HG03095 (cell line): ENCODE results near the gene ARID5B.
A peak's percentile ranks its signal among the peaks of the same experiment; 100 is the strongest.

Experiments used
- ATAC-seq: cut with Tn5 transposase; IDR thresholded peaks from one replicate; pipeline ENCODE4 v1.9.1; 2021; ENCODE audit warnings: moderate library complexity; ENCODE audit not compliant: unreplicated experiment

The ARID5B gene

GRCh38 chr10:61904733-61905725, 3.5 kb downstream of the ARID5B start:
- ATAC-seq: peak; percentile 43

- no peak for ATAC-seq
Measured at GRCh38 chr10:61905837-61906561, 4.5 kb downstream of the ARID5B start.

- ATAC-seq: no peak
Measured at GRCh38 chr10:61906562-61906901, 5.0 kb downstream of the ARID5B start.

DNA sequence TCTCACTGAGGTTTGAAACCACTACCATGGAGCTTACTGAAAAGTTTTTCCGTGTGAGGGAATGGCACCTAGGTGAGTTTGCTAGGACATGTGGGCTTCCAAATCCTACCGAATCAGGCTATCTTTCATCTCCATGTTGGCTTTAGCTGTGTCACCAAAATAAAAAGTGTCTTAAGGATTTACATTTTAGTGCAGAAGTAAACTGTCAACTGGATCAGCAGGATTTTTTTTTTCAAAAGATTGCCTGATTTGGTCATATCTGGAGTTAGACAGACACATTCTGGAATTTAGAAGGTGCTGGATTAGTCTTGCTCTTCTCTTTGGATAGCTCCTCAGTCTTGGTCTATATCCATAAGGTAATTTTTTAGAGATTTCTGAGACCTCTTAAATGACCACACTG, 5.5 kb downstream of the ARID5B start:
- ATAC-seq: no peak

DNA sequence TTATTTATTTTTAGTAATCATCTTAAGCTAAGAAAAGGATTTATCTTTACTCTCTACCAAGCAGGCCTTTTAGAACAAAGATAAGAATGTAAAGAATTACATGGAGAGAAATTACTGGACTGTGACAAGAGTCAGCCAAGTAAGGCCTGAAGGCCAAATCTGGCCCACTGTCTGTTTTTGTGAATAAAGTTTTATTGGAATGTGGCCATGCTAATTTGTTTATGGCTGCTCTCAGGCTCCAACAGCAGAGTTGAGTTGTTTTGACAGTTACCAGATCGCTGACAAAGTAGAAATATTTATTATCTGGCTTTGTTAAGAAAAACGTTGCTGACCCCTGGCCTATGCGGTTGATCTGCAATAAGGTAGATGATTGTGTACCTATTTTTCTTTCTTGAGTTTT, 6.1 kb downstream of the ARID5B start:
- ATAC-seq: no peak

DNA sequence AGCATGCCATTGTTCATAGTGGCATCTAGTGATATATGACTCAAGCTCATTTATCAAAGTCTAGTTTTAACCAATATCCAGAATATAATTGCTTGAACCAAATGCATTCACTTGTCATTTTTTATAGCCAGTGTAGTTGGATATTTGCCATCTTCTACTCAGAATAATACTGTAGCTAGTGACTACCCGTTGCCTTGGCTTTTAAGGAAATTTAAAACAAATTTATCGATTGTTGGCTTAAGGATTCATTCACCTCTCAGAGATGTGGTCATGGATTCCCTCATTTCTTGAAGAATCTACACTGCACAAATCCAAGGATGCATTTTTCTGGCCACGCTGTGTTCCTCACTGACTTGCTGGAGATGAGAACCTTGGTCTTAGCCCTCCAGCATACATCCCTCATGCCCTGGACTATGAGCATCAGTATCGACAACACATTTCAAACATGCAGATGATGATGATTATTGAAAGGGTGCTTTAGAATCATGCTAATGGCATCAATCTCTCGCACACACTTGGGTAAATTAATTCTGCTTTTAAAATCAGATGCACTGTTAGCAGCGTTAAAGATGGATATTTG, 8.8 kb downstream of the ARID5B start:
- no peak for ATAC-seq

DNA sequence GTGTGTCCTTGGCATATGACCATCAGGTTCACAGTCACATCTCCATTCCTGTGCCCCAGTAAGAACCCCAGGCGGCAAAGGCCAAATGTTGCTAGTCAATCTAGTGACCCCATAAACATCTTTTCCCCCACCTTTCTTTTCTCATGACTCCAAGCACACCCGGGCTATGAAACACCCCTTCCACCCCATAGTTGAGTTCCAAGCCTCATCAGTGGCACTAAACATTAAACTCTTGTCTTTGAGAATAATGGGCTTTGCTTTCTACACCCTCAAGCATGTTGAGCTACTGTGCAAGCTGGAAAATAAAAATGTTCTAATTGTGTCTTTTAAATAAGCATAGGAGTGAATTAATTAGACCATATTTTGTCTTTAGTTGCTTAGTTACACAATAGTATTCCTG, 9.4 kb downstream of the ARID5B start:
- ATAC-seq: no peak

DNA sequence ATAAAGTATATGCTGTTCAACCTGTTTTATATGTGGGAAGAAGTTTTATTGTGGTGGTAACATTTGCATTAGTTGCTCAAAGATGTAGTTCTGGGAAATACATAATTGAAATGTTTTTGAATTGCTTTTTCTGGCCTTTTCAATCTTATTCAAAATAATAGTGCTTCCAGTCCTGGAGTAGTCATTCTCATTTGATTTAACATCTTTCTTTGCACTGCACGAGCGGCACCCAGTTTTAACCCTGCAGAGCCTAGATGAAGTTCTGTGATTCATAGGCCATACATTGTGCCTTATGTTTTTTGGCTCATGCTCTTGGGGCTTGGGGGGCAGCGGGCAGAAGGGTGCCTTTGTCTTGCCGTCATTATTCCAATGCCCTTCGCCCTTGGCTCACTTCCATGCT, 9.9 kb downstream of the ARID5B start:
- no peak for ATAC-seq

- no peak for ATAC-seq
Measured at GRCh38 chr10:61912981-61913380, 11.5 kb downstream of the ARID5B start.

DNA sequence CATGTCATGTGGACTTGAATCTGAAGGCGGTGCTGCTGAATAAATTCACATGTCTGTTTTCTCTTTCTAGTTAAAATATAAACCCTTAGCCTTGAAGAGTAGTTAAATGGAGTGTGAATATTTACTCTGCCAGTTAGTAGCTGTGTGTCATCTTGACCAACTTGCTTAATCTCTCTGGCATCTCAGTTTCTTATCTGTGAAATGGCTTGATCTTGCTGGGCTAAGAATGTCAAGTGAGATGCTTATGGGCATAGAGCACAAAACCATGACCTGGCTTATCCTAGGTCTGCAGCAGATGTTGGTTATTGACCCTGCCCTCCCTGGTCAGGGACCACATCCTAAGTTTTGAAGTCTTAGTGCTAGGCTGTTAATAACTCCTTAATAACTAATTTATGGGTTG, 16.6 kb downstream of the ARID5B start:
- no peak for ATAC-seq

DNA sequence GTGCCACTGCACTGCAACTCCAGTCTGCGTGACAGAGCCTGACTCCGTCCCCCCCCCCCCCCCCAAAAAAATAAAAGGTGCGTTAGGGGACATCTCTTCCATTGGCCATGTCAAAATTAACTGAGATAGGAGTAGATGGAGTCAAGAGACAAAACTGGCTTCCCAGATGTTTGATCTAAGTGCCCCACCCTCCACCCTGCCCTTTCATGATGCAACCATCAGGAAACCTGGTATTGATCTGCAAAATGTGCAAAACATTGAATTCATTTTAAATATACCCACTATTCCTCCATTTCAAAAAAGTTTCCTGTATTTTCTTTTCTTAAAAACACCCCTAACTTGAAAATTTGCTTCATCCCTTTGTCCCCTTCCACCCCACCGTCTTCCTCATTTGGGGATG, 17.5 kb downstream of the ARID5B start:
- no peak for ATAC-seq

- no peak for ATAC-seq
Measured at GRCh38 chr10:61919646-61920215, 18.2 kb downstream of the ARID5B start.

GRCh38 chr10:61921143-61921542, 19.6 kb downstream of the ARID5B start:
- no peak for ATAC-seq

DNA sequence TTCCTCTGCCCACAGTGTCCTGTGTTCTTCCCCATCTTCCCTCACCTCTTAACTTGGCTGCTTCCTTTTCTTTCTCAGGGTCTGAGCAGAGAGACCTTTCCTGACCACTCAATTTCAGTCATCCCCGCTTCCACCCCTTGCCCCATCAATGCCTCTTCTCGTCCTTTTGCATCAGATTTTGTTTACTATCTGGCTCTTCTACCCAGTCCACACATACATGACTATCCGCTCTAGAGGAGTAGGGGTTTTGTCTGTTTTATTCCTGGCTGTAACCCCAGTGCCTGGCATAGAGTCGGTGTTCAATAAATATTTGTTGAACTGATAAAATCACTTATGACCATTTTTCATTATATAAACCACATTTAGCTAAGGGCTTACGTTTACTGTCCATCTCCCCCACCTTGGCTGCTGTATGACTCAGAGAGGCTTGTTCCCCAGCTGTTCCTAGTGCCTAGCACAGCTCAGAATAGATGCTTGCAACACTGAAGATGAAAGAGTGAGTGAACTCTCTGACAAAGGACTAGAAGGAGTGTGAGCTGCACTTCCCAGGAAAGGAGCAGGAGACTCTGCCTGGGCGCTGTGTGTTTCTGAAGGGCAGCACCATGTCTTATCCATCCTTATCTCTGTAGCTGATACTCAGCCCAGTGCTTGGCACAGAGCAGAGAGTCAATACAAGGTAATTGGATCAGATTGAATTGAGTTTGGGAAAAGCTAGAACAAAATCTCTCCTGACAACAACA, 21.9 kb downstream of the ARID5B start:
- ATAC-seq: no peak

- no peak for ATAC-seq
Measured at GRCh38 chr10:61923950-61924274, 22.4 kb downstream of the ARID5B start.

DNA sequence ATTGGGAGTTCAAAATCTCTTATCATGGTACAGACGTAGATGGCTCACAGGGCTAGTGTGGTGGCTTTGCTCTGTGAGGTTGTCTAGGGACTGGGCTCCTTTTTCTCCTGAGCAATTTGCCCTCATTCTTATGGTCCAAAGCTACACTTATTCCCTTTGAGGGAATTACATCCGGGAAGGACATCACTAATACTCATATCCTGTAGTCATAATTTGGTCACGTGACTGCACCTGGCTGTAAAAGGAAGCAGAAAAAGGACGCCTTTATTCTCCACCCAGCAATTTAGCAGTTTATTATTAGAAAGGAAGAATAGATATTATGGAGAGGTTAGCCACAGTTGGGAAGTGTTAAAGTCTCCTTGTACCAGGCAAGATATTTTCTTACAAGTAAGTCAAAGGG, 28.1 kb downstream of the ARID5B start:
- no peak for ATAC-seq

- ATAC-seq: no peak
Measured at GRCh38 chr10:61931620-61932332, 30.3 kb downstream of the ARID5B start.

DNA sequence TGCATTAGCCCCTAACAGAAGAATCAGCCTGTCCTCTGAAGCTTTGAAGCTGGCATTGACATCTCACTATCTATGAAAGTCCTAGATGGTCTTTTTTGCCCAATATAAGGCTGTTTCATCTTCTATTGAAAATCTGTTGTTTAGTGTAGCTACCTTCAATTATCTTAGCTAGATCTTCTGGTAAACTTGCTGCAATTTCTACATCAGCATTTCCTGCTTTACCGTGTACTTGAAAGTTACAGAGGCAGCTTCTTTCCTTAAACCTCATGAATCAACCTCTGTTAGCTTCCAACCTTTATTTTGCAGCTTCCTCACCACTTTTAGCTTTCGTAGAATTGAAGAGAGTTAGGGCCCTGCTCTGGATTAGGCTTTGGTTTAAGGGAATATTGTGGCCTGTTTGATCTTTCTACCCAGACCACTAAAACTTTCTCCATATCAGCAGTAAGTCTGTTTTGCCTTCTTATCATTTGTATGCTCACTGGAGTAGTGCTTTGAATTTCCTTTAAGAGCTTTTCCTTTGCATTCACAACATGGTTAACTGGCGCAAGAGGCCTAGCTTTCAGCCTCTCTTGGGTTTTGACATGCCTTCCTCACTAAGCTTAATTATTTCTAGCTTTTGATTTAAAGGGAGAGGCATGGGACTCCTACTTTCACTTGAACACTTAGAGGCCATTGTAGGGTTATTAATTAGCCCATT, 32.5 kb downstream of the ARID5B start:
- no peak for ATAC-seq

DNA sequence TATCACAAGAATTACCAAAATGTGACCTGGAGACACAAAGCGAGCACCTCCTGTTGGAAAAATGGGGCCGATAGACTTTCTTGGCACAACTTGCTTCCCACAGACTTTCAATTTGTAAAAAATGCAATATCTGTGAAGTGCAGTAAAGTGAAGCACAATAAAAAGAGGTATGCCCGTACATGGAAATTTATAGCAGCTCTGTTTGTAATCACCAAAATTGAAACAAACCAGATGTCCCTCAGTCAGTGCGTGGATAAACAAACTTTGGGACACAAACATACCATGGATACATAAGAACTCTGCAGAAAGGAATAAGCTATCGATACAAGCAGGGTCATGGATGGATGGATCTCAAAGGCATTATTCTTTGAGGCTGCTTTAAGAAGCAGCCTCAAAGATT, 33.6 kb downstream of the ARID5B start:
- no peak for ATAC-seq

DNA sequence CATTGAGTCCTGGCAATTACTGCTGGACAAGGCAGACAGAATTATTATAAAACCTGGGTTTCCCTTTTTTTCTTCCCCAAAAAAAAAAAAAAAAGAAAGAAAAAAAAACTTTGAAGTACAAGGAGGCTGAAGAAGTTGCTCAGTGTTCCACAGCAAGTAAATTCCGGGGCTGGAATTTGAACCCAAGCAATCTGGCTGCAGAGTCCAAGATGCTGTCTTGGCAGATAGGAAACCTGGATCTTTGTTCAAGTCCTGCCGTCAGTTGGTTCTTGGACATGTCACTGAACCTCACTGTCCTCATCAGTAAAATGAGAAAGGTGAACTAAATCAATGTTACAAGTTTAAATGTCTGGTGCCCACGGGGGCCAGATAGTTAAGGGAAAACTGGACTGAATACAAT, 35.3 kb downstream of the ARID5B start:
- ATAC-seq: no peak
